Breast epithelium (tissue), 4 donors: ENCODE measurements around the gene MARCHF9. TPM values are rescaled to one million over a fixed set of nuclear protein-coding genes. Genes with fewer than 3 reads are reported as not detected.
"Not testable (repeated sequence)": the region's sequence is repeated elsewhere in the genome, so short reads cannot be mapped to it uniquely, and the experiment has no call there.

Source experiments
- DNase-seq, 2 donors: peaks; one replicate each; pipeline ENCODE4 v3.0.0-alpha.2; 2019; ENCODE audit warnings: low spot score in 2 of 2
- H3K27ac ChIP-seq, 2 donors: fragments of 200-600 bp; sonication (generic) in 1 of 2; one replicate each; pipeline ENCODE4 v1.5.1; 2016 to 2019; ENCODE audit warnings: mild to moderate bottlenecking in 1 of 2
- H3K27me3 ChIP-seq, 2 donors: fragments of 200-600 bp; sonication (generic) in 1 of 2; one replicate each; pipeline versions ENCODE4 v1.5.1 to v1.6.0; 2017 to 2019; ENCODE audit warnings: control low read depth in 1 of 2, mild to moderate bottlenecking in 1 of 2
- H3K36me3 ChIP-seq: fragments of 200-600 bp; one replicate; pipeline ENCODE4 v1.5.1; 2019
- H3K4me1 ChIP-seq, 2 donors: fragments of 200-600 bp; sonication (generic); one replicate each; pipeline ENCODE4 v1.5.1; 2016 to 2019; ENCODE audit warnings: control low read depth in 1 of 2
- H3K4me3 ChIP-seq, 3 donors: fragments of 200-600 bp; sonication (generic); 1 replicate in 2 of 3; 2 replicates in 1 of 3; pipeline ENCODE4 v1.5.1; 2016 to 2019; ENCODE audit warnings: mild to moderate bottlenecking in 3 of 3, moderate library complexity in 2 of 3
- H3K9me3 ChIP-seq, 2 donors: fragments of 200-600 bp; sonication (generic) in 1 of 2; one replicate each; pipeline ENCODE4 v1.5.1; 2016 to 2019; ENCODE audit warnings: control low read depth in 1 of 2
- CTCF ChIP-seq, 3 donors: fragments of 450-650 bp; IDR thresholded peaks; one replicate each; pipeline ENCODE4 v1.5.1; 2016 to 2017; ENCODE audit warnings: antibody characterized with exemption in 3 of 3, mild to moderate bottlenecking in 3 of 3, moderate library complexity in 3 of 3
- POLR2A ChIP-seq: fragments of 450-650 bp; IDR thresholded peaks from one replicate; pipeline ENCODE4 v1.6.1; 2016; ENCODE audit warnings: antibody characterized with exemption, mild to moderate bottlenecking, moderate library complexity
- POLR2AphosphoS5 ChIP-seq, 3 donors: sonication (generic); formaldehyde crosslinking; IDR thresholded peaks; one replicate each; pipeline ENCODE4 v1.6.1; 2017; ENCODE audit warnings: antibody characterized with exemption in 3 of 3
- intact Hi-C: fragments of 100-400 bp; cut with DNase I; formaldehyde crosslinking; loops from one replicate; pipeline ENCODE4 v1.15.1; 2023; ENCODE audit warnings: low total_unique reads
- total RNA-seq, 3 donors: library from RNA; depleted of rRNA; stranded (reverse); fragments of >200 nt; gene quantifications; one replicate each; pipeline ENCODE4 v1.1.0, GENCODE V29; 2016

MARCHF9 gene
- 1 to 10 TPM; 6.9 to 9.8 (median 7.5) TPM for total RNA-seq

- Histone ChIP-seq H3K9me3 (no peaks in the 10 kb centered on the region), H3K36me3 (no peaks in the 10 kb centered on the region), H3K27me3 (no peaks in the 10 kb centered on the region), H3K27ac (peak within 1 kb of the TSS; percentile 79 to 87), H3K4me3 (peak within 1 kb of the TSS; percentile 58 to 92 (median 84)), H3K4me1 (peaks cover 0 to 18% of the 10 kb centered on the region in 2 donors)
- DNase-seq = peak in 1 of 2 donors; percentile 65
- TF ChIP-seq CTCF (IDR thresholded peaks at IDR 0.05) = no peak
- TF ChIP-seq POLR2AphosphoS5 (IDR thresholded peaks at IDR 0.05) = peak in 1 of 3 donors; percentile 18
- TF ChIP-seq POLR2A = no peak
- intact Hi-C loops = no loop called here
Measured at GRCh38 chr12:57754411-57755193, at the start of gene MARCHF9. TSS of gene MARCHF9 (plus strand) at chr12:57755103. CDS start at chr12:57755529, 426 bp downstream.

GRCh38 chr12:57707250-57707649, 47.7 kb upstream of the MARCHF9 start:
- intact Hi-C loops = no loop called here
- H3K9me3 ChIP-seq = peaks cover 0 to 6% of the 10 kb centered on the region in 2 donors
- TF ChIP-seq CTCF (IDR thresholded peaks at IDR 0.05) (no peak), POLR2AphosphoS5 (IDR thresholded peaks at IDR 0.05) (no peak), POLR2A (no peak)
- no peaks in the 10 kb centered on the region for H3K27me3 ChIP-seq
- H3K4me3 ChIP-seq = no peak overlapping the region
- no peaks in the 10 kb centered on the region for H3K4me1 ChIP-seq
- no peak overlapping the region for H3K27ac ChIP-seq
- DNase-seq = no peak
- peaks cover 3% of the 10 kb centered on the region for H3K36me3 ChIP-seq

GRCh38 chr12:57708296-57708695, 46.6 kb upstream of the MARCHF9 start:
- intact Hi-C loops = no loop called here
- H3K36me3 ChIP-seq = no peaks in the 10 kb centered on the region

GRCh38 chr12:57712701-57713100, 42.2 kb upstream of the MARCHF9 start:
- intact Hi-C loops = no loop called here
- peak in 1 of 2 donors; percentile 5 for DNase-seq
- Histone ChIP-seq H3K36me3 (no peaks in the 10 kb centered on the region), H3K9me3 (no peaks in the 10 kb centered on the region), H3K27me3 (no peaks in the 10 kb centered on the region), H3K27ac (no peak overlapping the region), H3K4me1 (no peaks in the 10 kb centered on the region), H3K4me3 (no peak overlapping the region)
- TF ChIP-seq CTCF (IDR thresholded peaks at IDR 0.05) = no peak
- TF ChIP-seq POLR2A = no peak
- TF ChIP-seq POLR2AphosphoS5 (IDR thresholded peaks at IDR 0.05) = no peak

More at GRCh38 chr12:57708296-57708695, 46.6 kb upstream of the MARCHF9 start:
- Histone ChIP-seq H3K27me3 (no peaks in the 10 kb centered on the region), H3K4me1 (no peaks in the 10 kb centered on the region), H3K4me3 (no peak overlapping the region), H3K27ac (no peak overlapping the region), H3K9me3 (peaks cover 0 to 6% of the 10 kb centered on the region in 2 donors)
- DNase-seq = peak in 1 of 2 donors; percentile 10
- TF ChIP-seq POLR2AphosphoS5 (IDR thresholded peaks at IDR 0.05) (no peak), CTCF (IDR thresholded peaks at IDR 0.05) (no peak), POLR2A (no peak)

- peaks cover 5% of the 10 kb centered on the region for H3K36me3 ChIP-seq
- peak in 1 of 2 donors; percentile 11 for DNase-seq
- no peak for TF ChIP-seq POLR2A
- no peak for TF ChIP-seq CTCF (IDR thresholded peaks at IDR 0.05)
- no peak for TF ChIP-seq POLR2AphosphoS5 (IDR thresholded peaks at IDR 0.05)
- no peaks in the 10 kb centered on the region for H3K9me3 ChIP-seq
- no peak overlapping the region for H3K27ac ChIP-seq
- intact Hi-C loops = no loop called here
- H3K4me1 ChIP-seq = no peaks in the 10 kb centered on the region
- H3K27me3 ChIP-seq = no peaks in the 10 kb centered on the region
- no peak overlapping the region for H3K4me3 ChIP-seq
Measured at GRCh38 chr12:57713209-57713608, 41.7 kb upstream of the MARCHF9 start.

GRCh38 chr12:57715036-57715748, 39.7 kb upstream of the MARCHF9 start:
- H3K9me3 ChIP-seq, H3K27me3 ChIP-seq, intact Hi-C loops, H3K4me3 ChIP-seq, H3K36me3 ChIP-seq, H3K4me1 ChIP-seq, H3K27ac ChIP-seq: not testable (repeated sequence)
- DNase-seq = peak in 1 of 2 donors; percentile 10
